GM10847 (cell line): ENCODE data around the gene C14orf180.

Experiments
- POLR2A ChIP-seq: IDR thresholded peaks from 2 replicates; pipeline ENCODE4 v1.6.1; 2011; ENCODE audit not compliant: insufficient read length; ENCODE audit errors: extremely low read depth

C14orf180 gene

GRCh38 chr14:104591506-104592291 is 12.1 kb downstream of the C14orf180 start:
- TF ChIP-seq POLR2A = no peak

GRCh38 chr14:104592292-104592672 is 12.7 kb downstream of the C14orf180 start:
- TF ChIP-seq POLR2A = no peak

GRCh38 chr14:104592785-104593184 is 13.2 kb downstream of the C14orf180 start:
- no peak for TF ChIP-seq POLR2A

GRCh38 chr14:104593241-104593701 is 13.7 kb downstream of the C14orf180 start:
- TF ChIP-seq POLR2A = no peak

- no peak for TF ChIP-seq POLR2A
These were observed 14.2 kb downstream of the C14orf180 start for GRCh38 chr14:104593710-104594136.

GRCh38 chr14:104594310-104595046 is 14.9 kb downstream of the C14orf180 start:
- no peak for TF ChIP-seq POLR2A

- no peak for TF ChIP-seq POLR2A
These were observed 15.6 kb downstream of the C14orf180 start for GRCh38 chr14:104595116-104595675.

GRCh38 chr14:104595911-104596450 is 16.4 kb downstream of the C14orf180 start:
- no peak for TF ChIP-seq POLR2A

- no peak for TF ChIP-seq POLR2A
These were observed 16.9 kb downstream of the C14orf180 start for GRCh38 chr14:104596451-104596918.

- no peak for TF ChIP-seq POLR2A
These were observed 17.4 kb downstream of the C14orf180 start for GRCh38 chr14:104596927-104597351.

- TF ChIP-seq POLR2A = no peak
These were observed 18.0 kb downstream of the C14orf180 start for GRCh38 chr14:104597576-104597975.

GRCh38 chr14:104598039-104598909 is 18.7 kb downstream of the C14orf180 start:
- TF ChIP-seq POLR2A = no peak

- TF ChIP-seq POLR2A = no peak
These were observed 19.3 kb downstream of the C14orf180 start for GRCh38 chr14:104598910-104599273.

GRCh38 chr14:104599446-104599845 is 19.9 kb downstream of the C14orf180 start:
- no peak for TF ChIP-seq POLR2A
